GM19324 (cell line): ENCODE results near the gene TCEAL5.
"Not testable (repeated sequence)": the region's sequence is repeated elsewhere in the genome, so short reads cannot be mapped to it uniquely, and the experiment has no call there.

ENCODE experiments used
- ATAC-seq: cut with Tn5 transposase; IDR thresholded peaks from one replicate; pipeline ENCODE4 v1.9.1; 2021; ENCODE audit warnings: mild to moderate bottlenecking, moderate library complexity; ENCODE audit not compliant: unreplicated experiment, low FRiP score

TCEAL5 gene

DNA sequence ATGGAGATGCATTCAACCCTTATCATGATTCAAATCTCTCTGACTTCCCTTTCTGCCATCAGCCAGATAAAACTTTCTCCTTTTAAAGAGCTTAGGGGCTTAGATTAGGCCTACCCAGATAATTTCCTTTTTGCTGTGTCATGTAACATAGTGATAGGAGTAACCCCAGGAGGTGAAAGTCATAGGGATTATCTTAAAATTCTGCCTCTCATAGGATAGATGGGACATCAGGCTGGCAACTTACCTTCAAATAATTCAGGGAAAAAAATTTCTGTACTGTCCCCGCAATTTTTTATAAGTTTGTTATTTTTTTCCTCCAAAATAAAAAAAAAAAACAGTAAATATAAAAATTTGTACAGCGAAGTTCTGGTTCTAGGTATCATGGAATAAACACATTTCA, 40.9 kb downstream of the TCEAL5 start:
- ATAC-seq: not testable (repeated sequence)

GRCh38 chrX:103234869-103235268, 41.7 kb downstream of the TCEAL5 start:
- no peak for ATAC-seq

GRCh38 chrX:103233263-103233662, 43.3 kb downstream of the TCEAL5 start:
- ATAC-seq: no peak

GRCh38 chrX:103225918-103226317, 50.6 kb downstream of the TCEAL5 start:
- ATAC-seq: not testable (repeated sequence)
